Right lobe of liver (tissue), 4 donors: ENCODE measurements around the gene SLC13A4.

Experiments
- CTCF ChIP-seq, 4 donors: fragments of 200-600 bp in 3 of 4; fragments of 450-650 bp in 1 of 4; IDR thresholded peaks; one replicate each; pipeline versions ENCODE4 v1.5.1 to v1.8.0; 2016 to 2022; ENCODE audit warnings: antibody characterized with exemption in 4 of 4, mild to moderate bottlenecking in 2 of 4
- POLR2A ChIP-seq: fragments of 450-650 bp; IDR thresholded peaks from one replicate; pipeline ENCODE4 v1.6.1; 2017; ENCODE audit warnings: antibody characterized with exemption, mild to moderate bottlenecking
- donor health status: DM: no; HTN: no; CAD: no.
- donor health status: DM: no; HTN: no; CAD: no.
- donor health status: DM: no; HTN: yes; CAD: no.

GRCh38 chr7:135659159-135659846, 68.7 kb downstream of the SLC13A4 start:
- TF ChIP-seq CTCF (IDR thresholded peaks at IDR 0.05) (no peak), POLR2A (no peak)
